ENCODE results near the gene TEAD1.

- no peak for TF ChIP-seq EZH2phosphoT487 (IDR thresholded peaks at IDR 0.05; ENCODE audit: borderline replicate concordance, low read depth, low read length)
- no peak for TF ChIP-seq CTCF (conservative IDR thresholded peaks at IDR 0.05; ENCODE audit: low read length)
Measured at GRCh38 chr11:12857572-12857971, 183.4 kb downstream of the TEAD1 start.
